Peyer's patch (tissue), 4 donors: Measurements from ENCODE around the gene PNPLA1.

ENCODE experiments used
- CTCF ChIP-seq, 6 experiments: fragments of 450-650 bp in 4 of 6; fragments of 200-600 bp in 2 of 6; sonication (generic) in 1 of 6; IDR thresholded peaks; one replicate each; pipeline ENCODE4 v1.5.1; 2017 to 2019; ENCODE audit warnings: antibody characterized with exemption in 6 of 6, mild to moderate bottlenecking in 3 of 6, moderate library complexity in 1 of 6
- POLR2A ChIP-seq, 2 donors: fragments of 450-650 bp; IDR thresholded peaks; one replicate each; pipeline ENCODE4 v1.5.1; 2017; ENCODE audit warnings: antibody characterized with exemption in 2 of 2, mild to moderate bottlenecking in 2 of 2, moderate library complexity in 2 of 2

- TF ChIP-seq POLR2A (IDR thresholded peaks at IDR 0.05) (no peak), CTCF (IDR thresholded peaks at IDR 0.05) (no peak)
These were observed 23.2 kb upstream of the PNPLA1 start for GRCh38 chr6:36246506-36247268.
